ENCODE measurements around the gene CTSC. TPM values are rescaled to one million over a fixed set of nuclear protein-coding genes. Genes with fewer than 3 reads are reported as not detected.
"Not testable (repeated sequence)": the region's sequence is repeated elsewhere in the genome, so short reads cannot be mapped to it uniquely, and the experiment has no call there.

Gene CTSC
- total and polyA plus RNA-seq, 11 donors: 8.9 to 289 (median 19.2) TPM

GRCh38 chr11:88250566-88251242 lies 86.8 kb downstream of the CTSC start:
- intact Hi-C loops (cut with DNase I): no loop called here
- ATAC-seq: no peak
- TF ChIP-seq POLR2A (IDR thresholded peaks at IDR 0.05) (no peak), CTCF (IDR thresholded peaks at IDR 0.05) (no peak)
- no peaks in the 10 kb centered on the region for H3K36me3 ChIP-seq
- no peaks in the 10 kb centered on the region for H3K27me3 ChIP-seq
- WGBS, 4 donors: 64 to 76% (median 72%) methylated on average over 3 of the region's 3 CpGs
- DNase-seq: no peak
- H3K27ac ChIP-seq: no peak overlapping the region
- H3K9me3 ChIP-seq: peaks cover 0 to 12% (median 0%) of the 10 kb centered on the region in 12 donors
- H3K4me3 ChIP-seq: no peak overlapping the region
- peaks cover 0 to 6% (median 0%) of the 10 kb centered on the region in 12 donors for H3K4me1 ChIP-seq

GRCh38 chr11:88249706-88250105 lies 87.8 kb downstream of the CTSC start:
- Histone ChIP-seq H3K9me3 (peaks cover 0 to 4% (median 0%) of the 10 kb centered on the region in 12 donors), H3K36me3 (no peaks in the 10 kb centered on the region), H3K4me1 (peaks cover 0 to 6% (median 0%) of the 10 kb centered on the region in 12 donors), H3K27me3 (no peaks in the 10 kb centered on the region), H3K27ac (no peak overlapping the region), H3K4me3 (no peak overlapping the region)
- intact Hi-C loops (cut with DNase I): no loop called here
- DNase-seq (no peak), ATAC-seq (no peak)
- 80 to 90% (median 83%) methylated on average over 1 of the region's 1 CpG for WGBS, 4 donors
- TF ChIP-seq POLR2A (IDR thresholded peaks at IDR 0.05) (no peak), CTCF (IDR thresholded peaks at IDR 0.05) (no peak)

- TF ChIP-seq CTCF (IDR thresholded peaks at IDR 0.05) (no peak), POLR2A (IDR thresholded peaks at IDR 0.05) (no peak)
- no peak for DNase-seq
- H3K4me1 ChIP-seq: peaks cover 0 to 6% (median 0%) of the 10 kb centered on the region in 12 donors
- no peaks in the 10 kb centered on the region for H3K36me3 ChIP-seq
- peaks cover 0 to 6% (median 0%) of the 10 kb centered on the region in 12 donors for H3K9me3 ChIP-seq
- peak in 1 of 4 donors; percentile 33 for ATAC-seq
- H3K27me3 ChIP-seq: no peaks in the 10 kb centered on the region
- intact Hi-C loops (cut with DNase I): no loop called here
- no peak overlapping the region for H3K27ac ChIP-seq
- WGBS, 4 donors: 68 to 77% (median 76%) methylated on average over 3 of the region's 3 CpGs
- H3K4me3 ChIP-seq: no peak overlapping the region
Measured at GRCh38 chr11:88246696-88247095, 90.8 kb downstream of the CTSC start.

- H3K4me3 ChIP-seq; H3K4me1 ChIP-seq; H3K36me3 ChIP-seq; H3K27ac ChIP-seq; DNase-seq; H3K27me3 ChIP-seq; H3K9me3 ChIP-seq; ATAC-seq; intact Hi-C loops (cut with DNase I): not testable (repeated sequence)
- 83 to 96% (median 93%) methylated on average over 2 of the region's 2 CpGs for WGBS, 4 donors
Measured at GRCh38 chr11:88245576-88245975, 92.0 kb downstream of the CTSC start.

Other genes with a start within 250 kb of the CTSC start
- gene RAB38, start 162.3 kb downstream of the CTSC start, total RNA-seq: 1 to 10 TPM in 2 of 9 donors, under 1 TPM in 6, not detected in 1; 0.25 to 1.5 (median 0.47) TPM
- gene RAB38, start 162.3 kb downstream of the CTSC start, polyA plus RNA-seq: 1 to 10 TPM in 1 of 2 donors, not detected in 1; 1.5 TPM